ENCODE data around the gene DCAKD.
A peak's percentile ranks its signal among the peaks of the same experiment; 100 is the strongest.

- no peak for TF ChIP-seq YY1 (IDR thresholded peaks at IDR 0.05; ENCODE audit: extremely low read depth, insufficient replicate concordance, low read depth, low read length)
- TF ChIP-seq CTCF (IDR thresholded peaks at IDR 0.05 in 2 of 3, conservative IDR thresholded peaks at IDR 0.05 in 1 of 3; ENCODE audit: borderline replicate concordance in 1 of 3, insufficient read depth in 1 of 3, low read depth in 2 of 3, low read length in 2 of 3), result peak; percentile 2 to 30 (median 21); a peak in 2 of 6 replicates
- TF ChIP-seq TCF7L2 (IDR thresholded peaks at IDR 0.05; ENCODE audit: borderline replicate concordance, extremely low read depth, insufficient read depth, insufficient read length), result no peak
- 0 out of 2 replicates have a peak, but pooled peaks have one; percentile 17 for TF ChIP-seq POLR2AphosphoS5 (IDR thresholded peaks at IDR 0.05; ENCODE audit: low read depth, low read length)
- no peak for TF ChIP-seq EZH2phosphoT487 (IDR thresholded peaks at IDR 0.05; ENCODE audit: borderline replicate concordance)
- no peak for TF ChIP-seq SRF (IDR thresholded peaks at IDR 0.05; ENCODE audit: low read depth)
- TF ChIP-seq ZNF274 (IDR thresholded peaks at IDR 0.05; ENCODE audit: low read depth, low read length), result no peak
- no peak for TF ChIP-seq EZH2 (IDR thresholded peaks at IDR 0.05)
Measured at GRCh38 chr17:45018848-45019711, 32.4 kb downstream of the DCAKD start.
